B cell (primary cell): ENCODE measurements around the gene MED9. TPM values are rescaled to one million over a fixed set of nuclear protein-coding genes. Genes with fewer than 3 reads are reported as not detected.

ENCODE experiments used
- ATAC-seq: fragments of 200-7000 bp; cut with Tn5 transposase; one replicate; pipeline ENCODE4 v1.10.0; 2021; ENCODE audit warnings: low read depth, mild to moderate bottlenecking, moderate number of reproducible peaks, moderate library complexity
- CTCF ChIA-PET: fragments of 350-600 bp; sonication (Branson Sonifier 250); formaldehyde crosslinking; loops from one replicate; lab custom pipeline; 2021; ENCODE audit warnings: antibody characterized with exemption, inconsistent platforms; lab: Charles Lee
- POLR2A ChIA-PET: fragments of 350-600 bp; sonication (Branson Sonifier 250); formaldehyde crosslinking; loops from one replicate; lab custom pipeline; 2021; ENCODE audit warnings: antibody characterized with exemption; lab: Charles Lee
- DNase-seq: peaks from one replicate; pipeline ENCODE4 v3.0.0; 2013
- H2AFZ ChIP-seq: 2 replicates; pipeline ENCODE4 v1.6.1; 2012; ENCODE audit warnings: mild to moderate bottlenecking, low read depth, low read length; ENCODE audit not compliant: insufficient read depth, poor library complexity, severe bottlenecking
- H3K27ac ChIP-seq, 2 donors: 1 replicate in 1 of 2; 2 replicates in 1 of 2; pipeline ENCODE4 v1.5.1; 2012 to 2013; ENCODE audit warnings: low read length in 2 of 2, mild to moderate bottlenecking in 2 of 2, moderate library complexity in 1 of 2
- H3K27me3 ChIP-seq, 4 experiments: fragments of 200-600 bp in 1 of 4; sonication (generic) in 1 of 4; replicated peaks in 1 of 4; 1 replicate in 2 of 4; 2 replicates in 2 of 4; pipeline versions ENCODE4 v1.6.1 to v1.7.0; 2013 to 2016; ENCODE audit warnings: low read length in 3 of 4, mild to moderate bottlenecking in 2 of 4, mixed read lengths in 1 of 4, moderate library complexity in 1 of 4; ENCODE audit not compliant: insufficient read depth in 4 of 4, control insufficient read depth in 3 of 4; ENCODE audit errors: control extremely low read depth in 1 of 4
- H3K36me3 ChIP-seq, 2 experiments: replicated peaks in 1 of 2; 1 replicate in 1 of 2; 2 replicates in 1 of 2; pipeline versions ENCODE4 v1.6.1 to v1.7.1; 2013; ENCODE audit warnings: low read length in 1 of 2; ENCODE audit not compliant: insufficient read depth in 2 of 2, control insufficient read depth in 1 of 2; ENCODE audit errors: control extremely low read depth in 1 of 2, extremely low read depth in 1 of 2
- H3K4me1 ChIP-seq, 2 donors: fragments of 200-600 bp in 1 of 2; sonication (generic) in 1 of 2; 1 replicate in 1 of 2; 2 replicates in 1 of 2; pipeline versions ENCODE4 v1.5.1 to v1.6.1; 2013 to 2017; ENCODE audit warnings: low read length in 2 of 2; ENCODE audit not compliant: control insufficient read depth in 2 of 2, insufficient read depth in 2 of 2
- H3K4me2 ChIP-seq: replicated peaks from 2 replicates; pipeline ENCODE3; 2012; ENCODE audit warnings: mild to moderate bottlenecking, low read depth, low read length; ENCODE audit not compliant: poor library complexity, severe bottlenecking
- H3K4me3 ChIP-seq, 5 experiments: fragments of 200-600 bp in 1 of 5; sonication (generic) in 1 of 5; 1 replicate in 3 of 5; 2 replicates in 2 of 5; pipeline versions ENCODE4 v1.5.1 to v1.7.0; 2011 to 2016; ENCODE audit warnings: low read length in 4 of 5, mild to moderate bottlenecking in 4 of 5, low read depth in 2 of 5, control low read depth in 1 of 5, moderate library complexity in 1 of 5; ENCODE audit not compliant: insufficient read depth in 1 of 5; ENCODE audit errors: control extremely low read depth in 1 of 5, extremely low read depth in 1 of 5
- H3K79me2 ChIP-seq: fragments of 200-600 bp; sonication (generic); one replicate; pipeline ENCODE4 v1.6.0; 2016; ENCODE audit warnings: low read length; ENCODE audit not compliant: control insufficient read depth, insufficient read depth
- H3K9ac ChIP-seq: fragments of 200-600 bp; sonication (generic); 2 replicates; pipeline ENCODE4 v1.6.1; 2017; ENCODE audit warnings: mild to moderate bottlenecking, low read length, moderate library complexity
- H3K9me3 ChIP-seq, 3 donors: one replicate each; pipeline versions ENCODE4 v1.6.1 to v1.7.1; 2013; ENCODE audit warnings: low read length in 2 of 3; ENCODE audit not compliant: control insufficient read depth in 2 of 3, insufficient read depth in 1 of 3; ENCODE audit errors: control extremely low read depth in 1 of 3
- H4K20me1 ChIP-seq: 2 replicates; pipeline ENCODE4 v1.6.0; 2012; ENCODE audit warnings: mild to moderate bottlenecking, low read length; ENCODE audit not compliant: insufficient read depth, control insufficient read depth, poor library complexity, severe bottlenecking
- H3K27ac Mint-ChIP-seq: one replicate; pipeline ENCODE4 v1.8.0; 2021; ENCODE audit warnings: mixed read lengths
- H3K27me3 Mint-ChIP-seq: one replicate; pipeline ENCODE4 v1.8.0; 2021; ENCODE audit warnings: mixed read lengths
- H3K4me1 Mint-ChIP-seq: one replicate; pipeline ENCODE4 v1.8.0; 2021; ENCODE audit warnings: mixed read lengths
- H3K4me3 Mint-ChIP-seq: one replicate; pipeline ENCODE4 v1.8.0; 2021; ENCODE audit warnings: mixed read lengths
- H3K9me3 Mint-ChIP-seq: one replicate; pipeline ENCODE4 v1.8.0; 2022; ENCODE audit warnings: mixed read lengths; ENCODE audit not compliant: insufficient read depth
- EZH2 ChIP-seq: IDR thresholded peaks from 2 replicates; pipeline ENCODE4 v1.6.1; 2012; ENCODE audit warnings: borderline replicate concordance, low read depth, mild to moderate bottlenecking, moderate library complexity, low read length; ENCODE audit not compliant: insufficient read depth, poor library complexity, severe bottlenecking
- WGBS: methylation state at CpG from one replicate; pipeline ENCODE4 v1.1.5; 2013; ENCODE audit warnings: missing lambda C conversion rate; ENCODE audit not compliant: insufficient coverage; 5-methylcytosine and 5-hydroxymethylcytosine counted together
- intact Hi-C: fragments of 100-400 bp; cut with micrococcal nuclease; formaldehyde crosslinking; loops from one replicate; pipeline ENCODE4 v1.10.0; 2022
- polyA plus RNA-seq: library from polyadenylated mRNA; depleted of rRNA; stranded (reverse); fragments of >200 nt; gene quantifications from 2 replicates; pipeline ENCODE4 v1.2.3, GENCODE V29; 2012
- total RNA-seq, 2 donors: library from RNA; stranded (reverse); fragments of 120-200 nt in 1 of 2; gene quantifications; 1 replicate in 1 of 2; 2 replicates in 1 of 2; pipeline versions ENCODE4 v1.2.3 to v1.2.4, GENCODE V29; 2013 to 2022
- TF ChIP-seq, protein P1 (sequence below): fragments of 200-600 bp; IDR thresholded peaks from one replicate; pipeline ENCODE4 v1.8.0; 2022; ENCODE audit warnings: antibody characterized with exemption, mild to moderate bottlenecking

Gene MED9
- total and polyA plus RNA-seq, 2 donors (not counting 1 experiment from before 2014, with no cell fraction given) = 11.6 to 18.9 TPM

DNA sequence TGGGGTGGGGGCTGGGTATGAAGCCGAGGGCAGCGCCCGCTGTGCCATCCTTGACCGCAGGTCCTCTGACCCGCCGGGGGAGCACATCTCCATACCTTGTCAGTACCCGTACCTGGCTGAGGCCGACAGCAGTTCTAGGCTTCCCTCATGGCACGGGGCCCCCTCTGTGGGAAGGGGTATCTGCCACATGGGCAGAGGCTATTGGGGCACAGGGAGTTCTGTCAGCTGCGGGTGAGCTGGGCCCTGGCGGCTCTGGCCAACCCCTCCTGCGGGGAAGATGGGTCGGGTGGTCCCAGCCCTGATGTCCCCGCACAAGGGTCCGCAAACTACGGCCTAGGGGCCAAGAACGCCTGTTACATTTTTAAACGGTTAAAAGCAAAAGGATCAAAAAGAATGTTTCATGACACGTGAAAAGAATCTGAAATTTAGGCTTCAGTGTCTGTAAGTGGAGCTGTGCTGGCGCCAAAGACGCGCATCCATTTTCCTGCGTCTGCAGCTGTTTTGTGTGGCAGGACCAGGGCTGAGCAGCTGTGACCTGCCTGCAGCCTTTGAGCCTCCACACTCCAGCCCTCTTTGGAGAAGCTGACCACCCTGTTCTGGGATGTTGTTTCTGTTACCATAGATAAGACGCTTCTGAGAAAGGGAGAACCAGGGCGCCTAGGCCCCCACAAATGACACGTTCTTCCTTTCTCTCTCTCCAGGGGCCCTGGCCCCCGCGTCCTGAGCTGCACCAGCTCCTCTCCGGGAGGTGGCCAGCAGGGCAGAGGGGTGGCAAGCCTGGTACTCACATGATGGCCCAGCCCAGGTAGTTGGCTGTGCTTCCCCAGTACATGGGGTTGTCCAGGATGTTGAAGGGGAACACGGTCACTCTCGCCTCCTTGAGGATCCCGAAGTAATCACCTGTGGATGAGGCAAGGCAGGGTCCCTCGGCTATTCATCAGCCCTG lies 32.1 kb downstream of the MED9 start:
- DNase-seq = no peak
- TF ChIP-seq, protein P1, sequence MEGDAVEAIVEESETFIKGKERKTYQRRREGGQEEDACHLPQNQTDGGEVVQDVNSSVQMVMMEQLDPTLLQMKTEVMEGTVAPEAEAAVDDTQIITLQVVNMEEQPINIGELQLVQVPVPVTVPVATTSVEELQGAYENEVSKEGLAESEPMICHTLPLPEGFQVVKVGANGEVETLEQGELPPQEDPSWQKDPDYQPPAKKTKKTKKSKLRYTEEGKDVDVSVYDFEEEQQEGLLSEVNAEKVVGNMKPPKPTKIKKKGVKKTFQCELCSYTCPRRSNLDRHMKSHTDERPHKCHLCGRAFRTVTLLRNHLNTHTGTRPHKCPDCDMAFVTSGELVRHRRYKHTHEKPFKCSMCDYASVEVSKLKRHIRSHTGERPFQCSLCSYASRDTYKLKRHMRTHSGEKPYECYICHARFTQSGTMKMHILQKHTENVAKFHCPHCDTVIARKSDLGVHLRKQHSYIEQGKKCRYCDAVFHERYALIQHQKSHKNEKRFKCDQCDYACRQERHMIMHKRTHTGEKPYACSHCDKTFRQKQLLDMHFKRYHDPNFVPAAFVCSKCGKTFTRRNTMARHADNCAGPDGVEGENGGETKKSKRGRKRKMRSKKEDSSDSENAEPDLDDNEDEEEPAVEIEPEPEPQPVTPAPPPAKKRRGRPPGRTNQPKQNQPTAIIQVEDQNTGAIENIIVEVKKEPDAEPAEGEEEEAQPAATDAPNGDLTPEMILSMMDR = no peak
- no peak for TF ChIP-seq EZH2
- H3K36me3 ChIP-seq = no peaks in the 10 kb centered on the region
- H3K27ac Mint-ChIP-seq = no peak overlapping the region
- no peak overlapping the region for H2AFZ ChIP-seq
- no peak for ATAC-seq
- H3K4me3 Mint-ChIP-seq = no peak overlapping the region
- ChIA-PET POLR2A (no interaction called here), CTCF (no interaction called here)
- H3K9me3 Mint-ChIP-seq = no peaks in the 10 kb centered on the region
- no peaks in the 10 kb centered on the region for H3K27me3 ChIP-seq
- intact Hi-C loops = no loop called here
- WGBS = 97% methylated on average over 27 of the region's 33 CpGs
- no peaks in the 10 kb centered on the region for H3K4me1 ChIP-seq
- no peak overlapping the region for H3K9ac ChIP-seq
- H3K27ac ChIP-seq = no peak overlapping the region
- no peak overlapping the region for H3K4me3 ChIP-seq
- no peaks in the 10 kb centered on the region for H3K9me3 ChIP-seq
- no peaks in the 10 kb centered on the region for H4K20me1 ChIP-seq
- H3K79me2 ChIP-seq = no peaks in the 10 kb centered on the region
- H3K27me3 Mint-ChIP-seq = no peaks in the 10 kb centered on the region
- no peak overlapping the region for H3K4me2 ChIP-seq
- no peaks in the 10 kb centered on the region for H3K4me1 Mint-ChIP-seq
